GM12801 (cell line): ENCODE results near the gene UBE2F.

ENCODE experiments used
- TF ChIP-seq, protein P1 (sequence below): IDR thresholded peaks from one replicate; pipeline ENCODE4 v1.5.1; 2011; ENCODE audit warnings: control low read depth; ENCODE audit not compliant: insufficient read length; ENCODE audit errors: extremely low read depth

UBE2F gene

DNA sequence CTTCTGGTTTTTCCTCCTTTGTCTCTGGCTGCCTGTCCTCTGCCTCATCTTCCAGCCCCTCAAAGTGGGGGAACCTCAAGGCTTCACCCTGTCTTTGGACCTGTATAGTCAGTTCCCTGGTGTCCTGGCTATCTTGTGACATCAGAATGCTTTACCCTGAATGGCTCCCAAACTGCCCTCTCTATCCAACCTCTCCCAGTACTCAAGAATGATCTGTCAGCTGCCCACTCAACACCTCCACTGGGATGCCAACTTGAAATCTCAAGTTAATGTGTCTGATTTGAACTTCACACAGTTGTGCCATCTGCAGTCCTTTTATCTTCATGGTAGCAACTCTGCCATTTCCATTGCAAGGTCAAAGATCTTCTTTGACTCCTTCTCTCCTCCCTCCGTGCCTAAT is 43.8 kb downstream of the UBE2F start:
- TF ChIP-seq, protein P1, sequence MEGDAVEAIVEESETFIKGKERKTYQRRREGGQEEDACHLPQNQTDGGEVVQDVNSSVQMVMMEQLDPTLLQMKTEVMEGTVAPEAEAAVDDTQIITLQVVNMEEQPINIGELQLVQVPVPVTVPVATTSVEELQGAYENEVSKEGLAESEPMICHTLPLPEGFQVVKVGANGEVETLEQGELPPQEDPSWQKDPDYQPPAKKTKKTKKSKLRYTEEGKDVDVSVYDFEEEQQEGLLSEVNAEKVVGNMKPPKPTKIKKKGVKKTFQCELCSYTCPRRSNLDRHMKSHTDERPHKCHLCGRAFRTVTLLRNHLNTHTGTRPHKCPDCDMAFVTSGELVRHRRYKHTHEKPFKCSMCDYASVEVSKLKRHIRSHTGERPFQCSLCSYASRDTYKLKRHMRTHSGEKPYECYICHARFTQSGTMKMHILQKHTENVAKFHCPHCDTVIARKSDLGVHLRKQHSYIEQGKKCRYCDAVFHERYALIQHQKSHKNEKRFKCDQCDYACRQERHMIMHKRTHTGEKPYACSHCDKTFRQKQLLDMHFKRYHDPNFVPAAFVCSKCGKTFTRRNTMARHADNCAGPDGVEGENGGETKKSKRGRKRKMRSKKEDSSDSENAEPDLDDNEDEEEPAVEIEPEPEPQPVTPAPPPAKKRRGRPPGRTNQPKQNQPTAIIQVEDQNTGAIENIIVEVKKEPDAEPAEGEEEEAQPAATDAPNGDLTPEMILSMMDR, result no peak

DNA sequence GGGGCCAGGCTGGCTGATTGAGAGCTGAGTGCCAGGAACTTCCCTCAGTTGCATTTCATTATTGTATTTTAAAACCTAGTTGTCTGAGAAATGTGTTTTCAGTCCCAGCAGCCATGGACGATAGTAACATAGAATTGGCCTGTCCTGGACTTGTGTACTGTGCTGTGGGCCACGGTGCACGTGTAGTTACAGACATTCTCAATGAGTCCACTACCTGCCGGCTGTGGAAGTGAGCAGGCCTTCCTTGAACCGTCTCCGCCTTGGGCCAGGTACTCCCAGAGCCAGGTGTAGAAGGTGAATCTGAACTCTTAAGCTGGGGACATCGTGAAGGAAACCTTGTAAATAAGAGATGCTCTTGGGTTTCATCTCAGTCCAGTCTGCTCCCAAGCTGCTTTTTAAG is 47.0 kb downstream of the UBE2F start:
- TF ChIP-seq, protein P1, result no peak

DNA sequence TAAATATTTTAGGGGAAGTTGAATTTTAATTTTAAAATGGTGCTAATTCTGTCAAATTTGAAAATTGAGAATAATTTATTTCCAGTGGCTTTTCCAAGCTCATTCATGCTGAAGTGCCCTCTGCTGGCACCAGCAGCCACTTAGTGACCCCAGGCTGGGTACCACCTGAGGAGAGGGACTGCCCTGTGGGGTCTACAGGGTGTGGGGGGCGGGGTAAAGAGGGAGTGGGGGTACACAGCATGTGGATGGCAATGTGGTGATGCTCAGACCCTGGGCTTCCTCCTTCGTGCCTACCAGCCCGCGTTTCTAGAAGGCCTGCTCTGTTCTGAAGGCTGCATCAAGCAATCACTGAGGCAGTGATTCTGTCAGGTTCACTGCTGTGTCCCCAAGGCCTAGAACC is 48.9 kb downstream of the UBE2F start:
- TF ChIP-seq, protein P1, result no peak

DNA sequence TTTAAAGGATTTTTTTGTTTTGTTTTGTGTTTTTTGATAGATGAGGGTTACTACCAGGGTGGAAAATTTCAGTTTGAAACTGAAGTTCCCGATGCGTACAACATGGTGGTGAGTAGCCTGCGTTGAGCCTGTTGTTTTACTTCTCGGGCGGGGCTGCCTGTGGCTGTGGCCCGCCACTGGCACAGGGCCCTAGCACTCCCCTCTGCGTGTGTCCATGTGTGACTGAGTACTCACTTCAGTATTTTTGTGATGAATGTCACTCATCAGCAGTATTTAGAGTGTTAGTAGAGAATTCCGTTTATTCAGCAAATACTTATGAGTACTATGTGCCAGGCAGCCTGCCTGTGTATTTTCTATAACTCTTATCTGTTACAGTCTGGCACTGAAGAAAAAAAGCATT is 49.7 kb downstream of the UBE2F start:
- TF ChIP-seq, protein P1, result no peak

DNA sequence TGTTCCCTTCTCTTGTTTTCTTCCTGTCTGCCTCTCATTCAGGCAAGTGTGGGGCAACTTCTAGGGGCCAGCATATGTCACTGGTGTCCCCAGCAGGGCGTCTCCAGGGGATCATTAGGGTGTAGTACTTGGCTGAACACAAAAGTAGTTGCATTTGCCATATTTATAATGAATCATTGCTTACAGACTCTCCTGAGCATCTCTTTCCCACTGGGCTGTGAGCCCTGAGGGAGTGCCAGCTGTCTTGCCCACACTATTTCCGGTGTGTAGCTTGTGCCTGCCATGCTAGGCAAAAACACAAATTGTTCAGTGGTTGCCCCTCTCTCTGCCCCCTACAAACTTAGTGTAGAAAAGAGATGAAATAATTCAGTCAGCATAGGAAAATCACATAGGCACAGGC is 53.1 kb downstream of the UBE2F start:
- TF ChIP-seq, protein P1, result no peak

DNA sequence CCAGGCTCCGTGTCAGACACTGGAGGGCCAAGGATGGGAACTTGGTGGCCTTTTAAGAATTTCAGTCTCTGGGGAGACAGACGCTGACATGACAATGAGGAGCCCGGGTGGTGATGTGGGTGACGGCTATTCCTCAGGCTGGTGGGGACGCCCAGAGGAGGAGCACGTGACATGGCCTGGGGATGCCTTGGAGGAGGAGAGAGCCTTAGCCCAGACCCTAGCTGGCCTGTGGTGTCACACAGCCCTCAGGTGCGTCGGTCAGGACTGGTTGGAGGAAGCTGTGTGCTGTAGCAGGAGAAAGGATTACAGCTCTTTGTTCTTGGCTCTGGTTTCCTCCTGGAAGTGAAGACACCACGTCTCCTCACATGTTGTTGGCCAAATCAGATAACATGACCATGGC is 54.0 kb downstream of the UBE2F start:
- TF ChIP-seq, protein P1, result no peak

DNA sequence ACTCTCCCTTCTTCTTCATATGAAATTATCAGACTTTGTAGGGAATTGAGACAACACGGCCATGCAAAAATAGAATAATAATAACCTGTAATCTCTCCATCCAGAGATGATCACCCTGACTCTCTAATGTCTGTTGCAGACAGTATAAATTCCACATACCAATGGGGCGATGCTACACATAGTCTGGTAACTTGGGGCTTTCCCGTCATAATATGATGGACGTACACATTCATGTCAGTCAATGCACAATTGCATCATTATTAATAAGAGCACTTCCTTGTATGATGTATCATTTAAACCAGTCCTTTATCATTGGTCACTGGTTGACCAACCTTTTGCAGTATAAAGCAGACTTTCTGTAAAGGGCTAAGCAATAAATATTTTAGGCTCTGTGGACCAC is 54.5 kb downstream of the UBE2F start:
- TF ChIP-seq, protein P1, result no peak
